CD14-positive monocyte (primary cell): ENCODE data around the gene SPSB3. TPM values are rescaled to one million over a fixed set of nuclear protein-coding genes. Genes with fewer than 3 reads are reported as not detected.

Experiments used
- DNase-seq, 3 donors: peaks; one replicate each; pipeline ENCODE4 v3.0.0-alpha.2; 2011 to 2022
- H2AFZ ChIP-seq: 2 replicates; pipeline ENCODE4 v1.6.0; 2012; ENCODE audit warnings: mild to moderate bottlenecking, low read depth, low read length, inconsistent platforms; ENCODE audit not compliant: insufficient read depth, poor library complexity, severe bottlenecking
- H3K27ac ChIP-seq, 2 donors: 1 replicate in 1 of 2; 2 replicates in 1 of 2; pipeline ENCODE4 v1.5.1; 2012 to 2013; ENCODE audit warnings: low read length in 2 of 2, control low read depth in 1 of 2, inconsistent platforms in 1 of 2, low read depth in 1 of 2, mild to moderate bottlenecking in 1 of 2
- H3K27me3 ChIP-seq, 2 donors: one replicate each; pipeline versions ENCODE4 v1.6.0 to v1.6.1; 2011 to 2013; ENCODE audit warnings: low read length in 2 of 2; ENCODE audit not compliant: control insufficient read depth in 2 of 2, insufficient read depth in 2 of 2
- H3K36me3 ChIP-seq, 2 donors: replicated peaks in 1 of 2; 1 replicate in 1 of 2; 2 replicates in 1 of 2; pipeline versions ENCODE4 v1.5.1 to v1.6.1; 2012 to 2013; ENCODE audit warnings: low read length in 2 of 2, control low read depth in 1 of 2, inconsistent platforms in 1 of 2, mild to moderate bottlenecking in 1 of 2; ENCODE audit not compliant: insufficient read depth in 2 of 2, control insufficient read depth in 1 of 2
- H3K4me1 ChIP-seq, 2 donors: 1 replicate in 1 of 2; 2 replicates in 1 of 2; pipeline versions ENCODE4 v1.5.1 to v1.6.1; 2012 to 2013; ENCODE audit warnings: low read length in 2 of 2, control low read depth in 1 of 2, inconsistent platforms in 1 of 2, mild to moderate bottlenecking in 1 of 2, moderate library complexity in 1 of 2; ENCODE audit not compliant: insufficient read depth in 2 of 2, control insufficient read depth in 1 of 2
- H3K4me2 ChIP-seq: replicated peaks from 2 replicates; pipeline ENCODE3; 2012; ENCODE audit warnings: low read length, moderate library complexity, mild to moderate bottlenecking; ENCODE audit not compliant: poor library complexity, severe bottlenecking; ENCODE audit errors: extremely low read depth
- H3K4me3 ChIP-seq, 3 experiments: fragments of 200-600 bp in 1 of 3; sonication (generic) in 1 of 3; replicated peaks in 1 of 3; 1 replicate in 2 of 3; 2 replicates in 1 of 3; pipeline ENCODE4 v1.5.1; 2011 to 2013; ENCODE audit warnings: low read length in 3 of 3, mild to moderate bottlenecking in 3 of 3, control low read depth in 2 of 3, low read depth in 2 of 3, inconsistent platforms in 1 of 3, moderate library complexity in 1 of 3
- H3K79me2 ChIP-seq: 2 replicates; pipeline ENCODE4 v1.6.0; 2012; ENCODE audit warnings: mild to moderate bottlenecking, control low read depth, inconsistent platforms, low read length, moderate library complexity; ENCODE audit not compliant: insufficient read depth
- H3K9ac ChIP-seq: 2 replicates; pipeline ENCODE4 v1.6.0; 2017; ENCODE audit warnings: low read length, mild to moderate bottlenecking; ENCODE audit not compliant: insufficient read depth, poor library complexity, severe bottlenecking
- H3K9me3 ChIP-seq, 2 donors: replicated peaks in 1 of 2; 1 replicate in 1 of 2; 2 replicates in 1 of 2; pipeline versions ENCODE4 v1.5.1 to v1.6.1; 2012 to 2013; ENCODE audit warnings: low read length in 2 of 2, control low read depth in 1 of 2; ENCODE audit not compliant: control insufficient read depth in 1 of 2, insufficient read depth in 1 of 2
- H4K20me1 ChIP-seq: 2 replicates; pipeline ENCODE4 v1.6.0; 2012; ENCODE audit warnings: mild to moderate bottlenecking, low read length, control low read depth, moderate library complexity; ENCODE audit not compliant: insufficient read depth
- H3K27ac Mint-ChIP-seq, 7 donors: one replicate each; pipeline ENCODE4 v1.8.0; 2020; ENCODE audit warnings: mild to moderate bottlenecking in 7 of 7, mixed read lengths in 7 of 7, moderate library complexity in 6 of 7, inconsistent platforms in 2 of 7
- H3K27me3 Mint-ChIP-seq, 3 donors: one replicate each; pipeline ENCODE4 v1.8.0; 2021 to 2022; ENCODE audit warnings: low read depth in 3 of 3, mild to moderate bottlenecking in 3 of 3, mixed read lengths in 3 of 3, moderate library complexity in 3 of 3, inconsistent platforms in 1 of 3
- H3K36me3 Mint-ChIP-seq, 2 donors: one replicate each; pipeline ENCODE4 v1.8.0; 2020; ENCODE audit warnings: mixed read lengths in 2 of 2, inconsistent platforms in 1 of 2, mild to moderate bottlenecking in 1 of 2
- H3K4me1 Mint-ChIP-seq: one replicate; pipeline ENCODE4 v1.8.0; 2020; ENCODE audit warnings: mild to moderate bottlenecking, mixed read lengths
- H3K4me3 Mint-ChIP-seq, 2 donors: one replicate each; pipeline ENCODE4 v1.8.0; 2020; ENCODE audit warnings: mild to moderate bottlenecking in 2 of 2, mixed read lengths in 2 of 2, moderate library complexity in 1 of 2
- H3K9me3 Mint-ChIP-seq, 7 donors: one replicate each; pipeline ENCODE4 v1.8.0; 2020 to 2022; ENCODE audit warnings: mixed read lengths in 7 of 7, mild to moderate bottlenecking in 6 of 7, moderate library complexity in 6 of 7, inconsistent platforms in 2 of 7
- CTCF ChIP-seq: fragments of 200-600 bp; IDR thresholded peaks from one replicate; pipeline ENCODE4 v1.8.0; 2022; ENCODE audit warnings: antibody characterized with exemption, mild to moderate bottlenecking
- WGBS: methylation state at CpG from one replicate; pipeline ENCODE4 v1.1.5; 2013; ENCODE audit warnings: missing lambda C conversion rate; ENCODE audit not compliant: insufficient coverage; 5-methylcytosine and 5-hydroxymethylcytosine counted together
- intact Hi-C, 2 donors: fragments of 100-400 bp; cut with micrococcal nuclease; formaldehyde crosslinking; loops; one replicate each; pipeline versions ENCODE4 v1.15.0 to v1.15.1; 2023
- polyA plus RNA-seq, 3 donors: library from polyadenylated mRNA; depleted of rRNA in 1 of 3; unstranded in 2 of 3; stranded (reverse) in 1 of 3; fragments of 300-500 nt in 2 of 3; fragments of >200 nt in 1 of 3; fragmentation: Illumina TruSeq in 2 of 3; gene quantifications; 1 replicate in 2 of 3; 2 replicates in 1 of 3; pipeline ENCODE4 v1.2.3, GENCODE V29; 2012 to 2021

SPSB3 gene
- polyA plus RNA-seq, 3 donors: 36.8 to 151 (median 40.2) TPM

GRCh38 chr16:1740234-1740633 lies 42.1 kb downstream of the SPSB3 start:
- peaks cover 24% of the 10 kb centered on the region for H4K20me1 ChIP-seq
- H3K79me2 ChIP-seq: no peaks in the 10 kb centered on the region
- no peak overlapping the region for H3K4me2 ChIP-seq
- no peaks in the 10 kb centered on the region for H3K4me1 Mint-ChIP-seq
- H3K9me3 Mint-ChIP-seq: peaks cover 0 to 1% (median 0%) of the 10 kb centered on the region in 7 donors
- no peaks in the 10 kb centered on the region for H3K4me1 ChIP-seq
- H3K27ac Mint-ChIP-seq: no peak overlapping the region
- H3K27ac ChIP-seq: no peak overlapping the region
- intact Hi-C loops: no loop called here
- H3K9ac ChIP-seq: no peak overlapping the region
- no peak overlapping the region for H3K4me3 Mint-ChIP-seq
- DNase-seq: no peak
- no peak overlapping the region for H3K4me3 ChIP-seq
- peaks cover 0 to 24% of the 10 kb centered on the region in 2 donors for H3K9me3 ChIP-seq
- H3K27me3 ChIP-seq: no peaks in the 10 kb centered on the region
- TF ChIP-seq CTCF: no peak
- H3K36me3 Mint-ChIP-seq: peaks cover 16 to 23% of the 10 kb centered on the region in 2 donors
- H2AFZ ChIP-seq: no peak overlapping the region
- H3K36me3 ChIP-seq: peaks cover 38 to 47% of the 10 kb centered on the region in 2 donors
- H3K27me3 Mint-ChIP-seq: no peaks in the 10 kb centered on the region
- WGBS: 98% methylated on average over 24 of the region's 33 CpGs

GRCh38 chr16:1734816-1735215 lies 47.6 kb downstream of the SPSB3 start:
- H3K9ac ChIP-seq: no peak overlapping the region
- WGBS: 98% methylated on average over 20 of the region's 22 CpGs
- Mint-ChIP-seq H3K27me3 (peaks cover 0 to 3% (median 0%) of the 10 kb centered on the region in 3 donors), H3K4me3 (no peak overlapping the region), H3K4me1 (peaks cover 12% of the 10 kb centered on the region), H3K27ac (peak overlapping the region in 1 of 7 donors; percentile 68), H3K36me3 (peaks cover 20 to 31% of the 10 kb centered on the region in 2 donors), H3K9me3 (peaks cover 0 to 10% (median 2%) of the 10 kb centered on the region in 7 donors)
- no peak overlapping the region for H2AFZ ChIP-seq
- H3K9me3 ChIP-seq: peaks cover 0 to 34% of the 10 kb centered on the region in 2 donors
- H3K27me3 ChIP-seq: no peaks in the 10 kb centered on the region
- intact Hi-C loops: no loop called here
- no peak for DNase-seq
- peaks cover 6% of the 10 kb centered on the region for H3K79me2 ChIP-seq
- no peak for TF ChIP-seq CTCF
- peaks cover 13 to 14% of the 10 kb centered on the region in 2 donors for H3K4me1 ChIP-seq
- no peak overlapping the region for H3K4me2 ChIP-seq
- H3K36me3 ChIP-seq: peaks cover 33 to 36% of the 10 kb centered on the region in 2 donors
- no peak overlapping the region for H3K4me3 ChIP-seq
- H4K20me1 ChIP-seq: peaks cover 33% of the 10 kb centered on the region
- H3K27ac ChIP-seq: no peak overlapping the region
